GM21529 (cell line): ENCODE data around the gene LEP.
"Not testable (repeated sequence)": the region's sequence is repeated elsewhere in the genome, so short reads cannot be mapped to it uniquely, and the experiment has no call there.

Experiments used
- ATAC-seq: cut with Tn5 transposase; IDR thresholded peaks from one replicate; pipeline ENCODE4 v1.9.1; 2021; ENCODE audit not compliant: unreplicated experiment

Gene LEP

DNA sequence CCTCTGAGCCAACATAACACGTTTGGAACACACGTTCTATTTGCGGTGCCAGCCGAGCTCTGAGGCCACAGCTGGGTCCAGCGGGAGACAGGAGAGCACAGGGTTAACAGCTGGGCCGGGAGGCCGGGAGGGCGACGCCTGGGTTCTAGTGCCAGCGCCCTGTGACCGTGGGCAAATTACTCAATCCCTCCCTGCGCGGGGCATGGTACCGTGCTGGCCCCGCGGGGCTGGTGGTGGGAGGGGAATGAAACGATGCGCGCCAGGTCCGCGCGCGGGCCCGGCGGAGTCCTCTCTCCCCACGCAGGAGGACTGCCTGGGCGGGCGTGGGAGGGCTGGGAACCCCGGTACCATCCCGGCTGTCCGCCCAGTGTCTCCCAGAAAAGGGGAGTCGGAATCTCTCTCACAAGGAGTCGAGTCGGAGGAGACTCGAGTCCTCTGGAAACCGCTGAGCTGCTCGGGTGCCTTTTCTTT is 30.4 kb downstream of the LEP start:
- ATAC-seq: no peak

DNA sequence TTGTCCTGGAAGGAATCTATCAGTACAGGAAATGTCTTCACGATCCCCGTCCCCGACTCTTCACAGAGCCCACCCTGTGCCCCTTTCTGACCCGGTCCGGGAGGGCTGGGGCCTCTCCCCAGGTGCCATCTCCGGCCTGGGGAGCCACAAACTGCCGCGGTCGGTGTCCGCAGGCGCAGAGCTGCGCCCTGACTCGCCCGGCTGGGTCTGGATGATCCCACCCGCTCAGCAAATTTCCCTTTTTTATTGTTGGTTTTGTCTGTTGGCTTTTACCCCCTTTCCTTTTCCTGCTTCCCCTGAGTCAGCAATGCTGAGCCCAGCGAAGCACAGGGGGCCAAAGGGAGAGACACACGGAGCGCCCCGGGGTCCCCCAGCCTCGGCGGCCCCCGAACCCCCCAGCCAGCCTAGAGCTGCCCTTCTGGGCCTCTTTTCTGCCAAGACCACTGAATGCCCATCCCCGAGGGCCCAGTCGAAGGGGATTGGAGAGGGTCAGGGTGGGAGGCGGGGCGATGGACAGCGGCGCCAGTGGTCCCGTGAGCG is 30.9 kb downstream of the LEP start:
- ATAC-seq: no peak

DNA sequence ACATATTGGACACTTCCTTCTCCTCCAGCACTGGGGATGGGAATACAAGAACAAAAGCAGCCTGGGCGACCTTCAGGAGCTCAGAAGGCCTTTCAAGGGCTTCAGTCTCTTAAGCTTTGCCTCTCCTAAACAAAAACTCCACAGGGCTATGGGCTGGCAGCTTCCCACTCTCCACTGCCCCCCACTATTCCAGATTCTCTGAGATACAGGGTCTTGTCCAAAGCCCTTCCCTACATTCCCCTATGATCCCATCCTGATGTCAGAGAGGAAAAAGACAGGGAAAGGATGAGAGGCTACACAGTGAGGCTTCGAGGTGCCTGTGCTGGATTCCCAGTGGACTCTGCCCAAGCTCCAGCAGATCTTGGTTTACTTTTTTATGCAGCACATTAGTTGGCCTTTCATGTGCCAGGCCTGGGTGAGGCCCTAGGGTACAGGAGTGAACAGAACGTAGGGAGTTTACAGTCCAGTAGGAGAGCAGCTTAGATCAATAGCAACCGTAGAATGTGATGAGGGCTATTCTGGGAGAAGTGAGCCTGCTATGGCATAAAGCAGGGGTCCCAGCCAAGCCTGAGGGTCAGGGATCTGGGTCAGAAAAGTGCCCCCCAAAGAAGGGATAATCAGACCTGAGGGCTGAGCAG is 33.3 kb downstream of the LEP start:
- no peak for ATAC-seq

DNA sequence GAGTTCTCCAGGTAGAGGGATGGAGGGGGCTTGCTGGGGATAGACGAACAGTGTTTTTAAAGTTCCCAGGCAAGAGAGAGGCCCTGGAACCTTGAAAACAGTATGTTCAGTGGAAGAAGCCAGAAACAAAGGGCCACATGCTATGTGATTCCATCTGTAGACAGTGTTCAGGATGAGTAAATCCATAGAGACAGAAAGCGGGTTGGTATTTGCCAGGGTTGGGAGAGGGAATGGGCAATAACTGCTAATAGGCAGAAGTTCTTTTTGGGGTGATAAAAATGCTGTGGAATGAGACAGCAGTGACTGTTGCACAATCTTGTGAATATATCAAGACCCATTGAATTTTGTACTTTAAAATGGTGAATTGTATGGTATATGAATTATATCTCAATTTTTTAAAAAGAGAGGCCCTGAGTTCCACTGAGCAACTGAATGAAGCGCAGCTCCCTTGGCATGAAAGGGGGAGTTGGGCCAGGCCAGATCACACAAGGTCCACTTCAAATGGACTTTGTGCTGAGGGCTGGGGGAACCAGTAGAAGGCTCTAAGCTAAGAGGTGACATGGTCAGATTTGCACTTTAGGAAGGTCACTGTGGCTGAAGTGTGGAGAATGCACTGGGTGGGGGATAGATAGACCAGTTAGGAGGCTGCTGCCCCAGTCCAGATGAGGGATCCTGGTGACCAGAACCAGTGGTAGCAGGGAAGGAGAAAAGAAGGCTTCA is 34.0 kb downstream of the LEP start:
- no peak for ATAC-seq

DNA sequence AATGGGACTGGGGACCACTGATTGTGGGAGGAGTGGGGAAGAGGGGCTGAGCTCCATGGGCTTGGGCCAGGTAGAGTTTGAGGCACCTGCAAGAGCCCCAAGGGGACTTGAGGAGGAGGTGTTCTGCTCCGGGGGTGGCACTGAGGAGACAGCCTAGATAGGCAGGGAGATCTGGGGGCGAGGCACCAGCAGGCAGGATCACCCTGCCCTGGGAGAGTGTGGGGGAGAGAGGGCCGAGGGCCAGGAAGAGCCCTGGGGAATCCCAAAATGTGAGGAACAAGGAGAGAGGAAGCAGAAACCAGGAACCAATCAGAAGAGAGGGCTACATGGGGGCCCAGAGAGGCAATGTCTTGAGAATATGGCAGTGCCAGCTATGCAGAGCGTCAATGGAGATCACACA is 34.6 kb downstream of the LEP start:
- ATAC-seq: no peak

DNA sequence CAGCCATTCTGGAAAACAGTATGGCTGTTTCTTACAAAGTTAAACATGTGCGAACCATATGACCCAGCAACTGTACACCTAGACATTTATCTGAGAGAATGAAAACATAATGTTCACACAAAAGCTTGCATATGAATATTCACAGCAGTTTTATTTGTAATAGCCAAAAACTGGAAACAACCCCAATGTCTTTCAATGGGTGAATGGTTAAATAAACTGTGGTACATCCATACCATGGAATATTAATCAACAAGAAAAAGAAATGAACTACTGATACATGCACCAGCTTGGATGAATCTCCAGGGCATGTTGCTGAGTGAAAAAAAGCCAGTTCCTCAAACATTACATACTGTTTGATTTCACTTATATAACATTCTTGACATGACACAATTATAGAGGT is 37.3 kb downstream of the LEP start:
- no peak for ATAC-seq

DNA sequence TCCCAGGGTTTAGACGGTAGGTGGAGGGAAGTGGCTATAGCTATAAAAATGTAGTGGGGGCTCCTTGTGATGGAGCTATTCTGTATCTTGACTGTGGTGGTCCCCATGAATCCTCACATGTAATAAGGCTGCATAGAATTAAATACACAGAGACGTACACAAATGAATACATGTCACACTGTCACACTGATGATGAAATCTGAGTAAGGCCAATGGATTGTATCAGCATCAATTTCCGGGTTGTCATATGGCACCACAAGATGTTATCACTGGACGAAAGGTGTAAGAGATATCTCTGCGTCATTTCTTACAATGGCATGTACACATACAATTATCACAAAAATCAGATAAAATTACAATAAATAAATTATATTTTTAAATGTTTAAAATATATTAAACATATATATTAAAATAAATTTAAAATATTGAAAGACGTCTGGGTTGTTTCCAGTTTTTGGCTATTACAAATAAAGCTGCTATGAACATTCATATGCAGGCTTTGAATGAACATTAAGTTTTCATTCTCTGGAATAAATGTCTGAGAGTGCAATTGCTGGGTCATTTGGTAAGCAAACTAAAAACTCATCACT is 38.1 kb downstream of the LEP start:
- ATAC-seq: no peak

DNA sequence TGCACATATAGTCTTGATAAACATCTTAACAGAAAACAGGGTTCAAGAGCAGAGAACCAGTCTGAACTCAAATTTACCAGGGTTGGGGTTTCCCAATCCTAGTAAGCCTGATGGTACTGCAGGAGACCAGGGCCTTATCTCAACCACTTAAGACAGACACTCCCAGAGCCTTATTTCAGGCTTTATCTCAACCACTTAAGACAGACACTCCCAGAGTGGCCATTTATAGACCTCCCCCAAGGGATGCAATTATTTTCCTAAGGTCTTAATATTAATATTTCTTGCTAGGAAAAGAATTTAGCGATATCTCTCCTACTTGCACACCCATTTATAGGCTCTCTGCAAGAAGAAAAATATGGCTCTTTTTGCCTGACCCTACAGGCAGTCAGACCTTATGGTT is 39.4 kb downstream of the LEP start:
- not testable (repeated sequence) for ATAC-seq

DNA sequence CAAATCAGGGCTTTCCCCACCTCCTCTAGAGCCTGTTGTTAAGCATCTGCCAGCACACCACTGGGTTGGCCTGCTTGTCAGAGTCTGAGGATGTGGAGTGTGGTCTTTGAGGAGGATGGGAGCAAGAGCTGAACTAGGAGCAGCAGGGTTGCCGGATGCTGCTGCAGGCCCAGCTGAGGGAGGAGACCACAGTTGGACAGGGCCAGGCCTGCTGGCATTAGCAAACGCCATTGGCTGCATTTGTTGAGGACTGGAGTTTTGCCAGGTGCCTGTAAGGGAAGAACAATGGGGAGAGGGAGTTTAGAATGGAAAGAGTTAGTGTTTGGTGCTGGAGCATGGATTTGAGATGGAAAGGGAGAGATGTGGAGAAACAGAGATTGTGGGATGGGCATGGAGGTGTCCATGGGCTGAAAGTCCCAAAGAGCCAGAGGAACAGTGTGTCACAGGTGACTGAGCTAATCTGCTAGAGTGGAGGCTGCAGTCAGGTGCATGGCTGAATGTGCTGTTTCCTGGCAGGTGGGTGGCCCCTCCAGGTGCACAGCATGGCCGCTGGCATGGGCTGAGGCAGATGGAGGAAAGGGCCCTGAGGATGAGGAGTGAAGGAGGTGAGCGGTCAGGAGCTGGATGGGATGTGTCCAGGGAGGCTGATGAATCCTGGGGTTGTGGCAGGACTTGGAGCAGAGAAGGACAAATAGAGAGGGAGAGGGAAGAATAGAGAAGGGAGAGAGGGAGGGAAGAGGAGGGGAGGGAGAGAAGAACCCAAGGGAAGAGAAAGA is 40.7 kb downstream of the LEP start:
- no peak for ATAC-seq

DNA sequence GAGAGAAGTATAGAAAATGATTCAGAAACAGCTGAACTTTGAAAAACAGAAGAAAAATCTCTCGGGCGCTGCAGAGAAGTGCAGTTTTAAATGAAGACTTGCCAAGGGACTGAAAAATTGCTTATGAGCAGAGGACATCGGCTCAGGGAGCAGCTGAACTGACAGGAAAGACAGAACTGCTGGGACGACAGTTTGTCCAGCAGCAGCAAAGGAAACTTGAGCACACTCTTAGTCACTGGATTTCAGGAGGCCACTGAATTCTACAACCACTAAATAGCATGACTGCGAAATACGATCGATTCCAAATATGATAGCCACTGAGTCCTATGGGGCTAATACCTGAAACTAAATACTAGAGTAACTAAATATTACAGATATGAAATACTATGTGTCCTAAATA is 43.0 kb downstream of the LEP start:
- no peak for ATAC-seq

DNA sequence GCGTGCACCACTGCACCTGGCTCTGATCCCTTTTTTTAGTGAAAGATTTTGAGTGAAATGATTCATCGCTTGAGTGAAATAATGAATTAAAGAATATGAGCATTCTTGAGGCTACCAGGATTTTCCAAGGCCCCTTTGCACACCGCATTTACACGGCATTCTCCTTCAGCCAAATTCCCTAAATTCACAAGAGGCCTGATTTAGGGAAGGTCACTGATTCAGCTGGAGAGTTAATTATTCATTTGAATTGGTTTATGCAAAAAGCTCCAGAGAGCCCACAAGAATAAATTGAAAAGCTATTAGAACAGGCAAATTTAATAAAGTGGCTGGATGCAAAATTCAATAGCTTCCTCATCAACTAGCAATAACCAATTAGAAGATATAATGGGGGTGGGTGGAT is 46.5 kb downstream of the LEP start:
- ATAC-seq: no peak

DNA sequence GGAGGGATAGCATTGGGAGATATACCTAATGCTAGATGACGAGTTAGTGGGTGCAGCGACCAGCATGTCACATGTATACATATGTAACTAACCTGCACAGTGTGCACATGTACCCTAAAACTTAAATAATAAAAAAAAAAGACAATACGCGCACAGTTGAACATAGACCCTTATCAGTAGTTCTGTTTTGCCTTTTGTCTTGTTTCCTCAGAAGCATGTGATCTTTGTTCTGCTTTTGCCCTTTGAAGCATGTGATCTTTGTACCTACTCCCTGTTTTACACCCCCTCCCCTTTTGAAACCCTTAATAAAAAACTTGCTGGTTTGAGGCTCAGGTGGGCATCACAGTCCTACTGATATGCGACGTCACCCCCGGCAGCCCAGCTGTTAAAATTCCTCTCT is 56.9 kb downstream of the LEP start:
- ATAC-seq: not testable (repeated sequence)

DNA sequence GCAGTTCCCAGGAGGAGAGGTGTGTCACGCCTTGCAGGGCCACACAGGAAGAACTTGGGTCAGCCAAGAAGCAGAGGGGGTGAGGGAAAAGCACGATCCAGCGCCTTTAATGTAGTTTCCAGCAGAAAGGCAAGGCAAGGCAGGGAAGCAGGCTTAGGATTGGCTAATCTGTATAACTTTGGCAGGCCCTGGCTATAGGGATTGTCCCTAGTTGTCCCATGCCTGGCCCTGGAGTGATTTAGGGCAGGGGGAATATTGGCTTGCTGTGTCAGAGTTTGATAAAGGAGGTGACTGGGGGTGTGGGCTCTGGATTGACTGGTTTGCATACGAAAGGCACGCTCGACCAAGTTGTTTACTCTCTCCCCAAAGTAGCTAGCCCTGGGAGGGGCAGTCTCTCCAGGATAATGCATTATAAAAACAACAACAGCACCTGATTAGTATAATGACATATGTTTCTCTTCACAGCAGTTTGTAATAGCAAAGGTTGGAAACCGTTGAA is 58.1 kb downstream of the LEP start:
- ATAC-seq: no peak

DNA sequence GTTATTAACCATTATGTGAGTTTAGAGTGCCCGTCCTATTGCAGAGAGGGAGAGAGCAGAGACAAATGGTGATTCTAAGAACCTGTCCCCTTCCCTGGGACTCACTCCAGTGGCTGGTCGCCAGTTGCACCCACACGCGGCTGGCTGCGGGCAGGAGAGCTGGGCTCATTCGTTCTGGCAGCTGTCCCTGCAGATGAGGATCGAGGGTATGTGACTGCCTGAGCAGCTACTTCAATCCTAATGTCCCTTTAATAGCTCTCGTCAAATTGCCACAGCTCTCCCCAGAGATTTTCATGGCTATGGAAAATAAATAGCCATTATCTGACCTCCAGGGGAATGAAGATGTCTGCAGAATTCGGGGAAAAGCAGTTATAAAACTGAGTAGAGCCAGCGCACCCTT is 61.1 kb downstream of the LEP start:
- no peak for ATAC-seq

DNA sequence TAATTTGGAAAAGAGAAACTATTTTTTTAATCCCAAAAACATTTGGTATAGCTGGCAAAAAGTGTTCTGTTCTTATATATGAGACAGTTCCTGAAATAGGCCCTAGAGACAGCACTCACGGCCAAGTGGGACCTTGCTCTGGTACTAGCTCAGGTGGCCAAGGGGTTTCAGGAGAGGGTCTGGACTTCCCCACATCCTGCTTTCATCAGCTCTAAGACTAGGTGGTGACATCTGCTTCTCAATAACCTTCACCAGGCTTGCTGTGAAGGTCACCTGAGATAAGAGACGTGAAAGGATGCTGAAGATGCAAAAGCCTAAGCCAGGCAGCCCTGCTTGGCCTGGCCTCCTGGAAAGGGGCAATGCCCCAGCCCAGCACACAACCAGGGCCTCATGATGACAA is 62.1 kb downstream of the LEP start:
- no peak for ATAC-seq

DNA sequence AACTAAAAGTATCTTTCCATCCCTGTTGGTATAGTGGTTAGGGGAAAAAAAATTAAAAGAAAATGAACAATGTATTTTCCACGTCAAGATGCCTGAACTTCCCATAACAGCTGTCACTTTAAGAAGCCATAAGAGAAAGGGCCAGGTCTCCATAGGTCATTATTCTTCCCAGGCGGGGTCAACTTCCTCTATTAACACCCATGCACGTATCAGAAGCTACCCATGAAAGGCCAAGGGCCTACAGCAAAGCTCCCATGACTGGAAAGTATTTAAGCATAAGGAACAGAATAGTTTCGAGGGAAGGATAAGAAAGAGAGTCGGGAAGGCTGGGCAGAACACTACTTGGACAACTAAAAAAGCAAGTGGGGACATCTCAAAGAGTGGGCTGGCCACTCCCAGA is 62.6 kb downstream of the LEP start:
- ATAC-seq: no peak

DNA sequence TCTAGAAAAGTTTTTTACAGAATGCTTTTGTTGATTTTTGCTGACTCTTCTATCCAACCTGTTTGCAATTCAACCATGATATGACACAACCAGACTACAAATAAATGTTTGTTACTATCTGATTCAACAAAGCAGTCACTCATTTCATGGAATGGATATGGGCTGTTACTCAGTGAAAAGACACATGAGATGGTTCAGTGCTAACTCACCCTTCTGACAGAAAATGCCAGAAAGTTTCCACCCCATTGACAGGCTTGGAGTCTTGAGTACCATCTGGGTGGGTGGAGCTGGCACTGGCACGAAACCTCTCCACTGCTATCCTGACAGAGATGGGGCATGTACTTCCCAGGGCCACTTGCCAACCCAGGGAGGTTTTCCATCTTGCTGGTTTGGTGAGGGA is 63.1 kb downstream of the LEP start:
- no peak for ATAC-seq

DNA sequence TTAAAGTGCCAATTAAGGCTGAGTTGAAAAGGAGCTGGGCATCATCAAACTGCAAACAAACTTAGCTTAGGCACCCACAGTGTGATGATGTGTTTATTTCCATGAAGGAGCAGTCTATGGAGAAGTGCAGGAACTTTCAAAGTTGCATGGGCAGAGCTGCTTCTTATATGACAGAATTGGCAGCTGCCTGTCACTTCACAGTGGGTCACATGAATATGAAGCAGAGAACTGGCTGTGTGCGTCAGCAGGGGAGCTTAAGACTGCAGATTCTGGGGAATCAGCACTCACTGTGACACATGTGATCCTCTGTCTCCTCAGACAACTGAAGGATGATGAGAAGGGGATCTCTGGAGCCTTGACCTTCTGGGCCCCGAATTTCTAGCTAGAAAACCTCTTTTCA is 66.0 kb downstream of the LEP start:
- ATAC-seq: no peak
